ENCODE measurements around the gene PPME1. TPM values are rescaled to one million over a fixed set of nuclear protein-coding genes. Genes with fewer than 3 reads are reported as not detected.

The PPME1 gene
- total RNA-seq, 1 experiment from 2014 or later = 99.4 TPM

DNA sequence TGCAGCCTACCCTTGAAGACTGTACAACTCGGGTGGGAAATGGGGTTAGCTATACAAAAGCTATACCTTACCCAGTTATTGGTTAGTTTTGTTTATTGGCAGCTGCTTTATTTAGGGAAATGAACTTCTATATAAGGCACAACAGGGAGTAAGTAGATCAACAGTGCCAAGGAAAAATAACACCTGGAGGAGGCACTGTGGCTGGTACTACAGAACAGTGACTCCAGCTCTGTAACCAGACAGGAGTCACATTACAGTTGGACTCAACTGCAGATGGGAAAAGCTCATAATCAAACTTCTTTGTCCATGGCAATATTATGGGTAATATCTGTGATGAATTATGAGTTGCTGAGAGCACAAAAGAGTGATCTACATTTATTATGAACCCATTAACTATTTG, 126.4 kb downstream of the PPME1 start:
- Histone ChIP-seq H3K4me3 (ENCODE audit: low read depth in 2 of 2, low read length in 2 of 2) (no peak overlapping the region), H3K27ac (ENCODE audit: low read length) (no peak overlapping the region), H3K27me3 (ENCODE audit: control insufficient read depth, insufficient read depth, low read length) (peaks cover 2% of the 10 kb centered on the region; the same call in 1 of the 2 replicates), H3K4me1 (ENCODE audit: control insufficient read depth, insufficient read depth, low read length) (no peaks in the 10 kb centered on the region), H3K9me3 (ENCODE audit: control insufficient read depth, insufficient read depth, low read depth, low read length) (no peaks in the 10 kb centered on the region), H3K36me3 (ENCODE audit: control insufficient read depth, insufficient read depth, low read length) (no peaks in the 10 kb centered on the region)
- no peak for DNase-seq (ENCODE audit: low read depth, low spot score)
- ChIA-PET CTCF (interaction anchor here (1.3 kb wide), 1 partner anchor 152 kb away, joined by 12 read pairs; no protein-coding TSS in a partner anchor), POLR2A (no interaction called here)
- in situ Hi-C loops (cut with HindIII; ENCODE audit: low pct_unique_long_range_greater_than_20kb, low sequenced_read_pairs) = no loop called here
- intact Hi-C loops (cut with micrococcal nuclease; ENCODE audit: unreplicated experiment) = no loop called here
- ATAC-seq = 0 out of 2 replicates have a peak, but pooled peaks have one; percentile 56
- TF ChIP-seq POLR2AphosphoS5 (IDR thresholded peaks at IDR 0.05; ENCODE audit: low read depth, low read length) = no peak
- TF ChIP-seq, protein P1, sequence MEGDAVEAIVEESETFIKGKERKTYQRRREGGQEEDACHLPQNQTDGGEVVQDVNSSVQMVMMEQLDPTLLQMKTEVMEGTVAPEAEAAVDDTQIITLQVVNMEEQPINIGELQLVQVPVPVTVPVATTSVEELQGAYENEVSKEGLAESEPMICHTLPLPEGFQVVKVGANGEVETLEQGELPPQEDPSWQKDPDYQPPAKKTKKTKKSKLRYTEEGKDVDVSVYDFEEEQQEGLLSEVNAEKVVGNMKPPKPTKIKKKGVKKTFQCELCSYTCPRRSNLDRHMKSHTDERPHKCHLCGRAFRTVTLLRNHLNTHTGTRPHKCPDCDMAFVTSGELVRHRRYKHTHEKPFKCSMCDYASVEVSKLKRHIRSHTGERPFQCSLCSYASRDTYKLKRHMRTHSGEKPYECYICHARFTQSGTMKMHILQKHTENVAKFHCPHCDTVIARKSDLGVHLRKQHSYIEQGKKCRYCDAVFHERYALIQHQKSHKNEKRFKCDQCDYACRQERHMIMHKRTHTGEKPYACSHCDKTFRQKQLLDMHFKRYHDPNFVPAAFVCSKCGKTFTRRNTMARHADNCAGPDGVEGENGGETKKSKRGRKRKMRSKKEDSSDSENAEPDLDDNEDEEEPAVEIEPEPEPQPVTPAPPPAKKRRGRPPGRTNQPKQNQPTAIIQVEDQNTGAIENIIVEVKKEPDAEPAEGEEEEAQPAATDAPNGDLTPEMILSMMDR (IDR thresholded peaks at IDR 0.05) = no peak; the same call in 1 of the 2 replicates
- TF ChIP-seq, protein P2, sequence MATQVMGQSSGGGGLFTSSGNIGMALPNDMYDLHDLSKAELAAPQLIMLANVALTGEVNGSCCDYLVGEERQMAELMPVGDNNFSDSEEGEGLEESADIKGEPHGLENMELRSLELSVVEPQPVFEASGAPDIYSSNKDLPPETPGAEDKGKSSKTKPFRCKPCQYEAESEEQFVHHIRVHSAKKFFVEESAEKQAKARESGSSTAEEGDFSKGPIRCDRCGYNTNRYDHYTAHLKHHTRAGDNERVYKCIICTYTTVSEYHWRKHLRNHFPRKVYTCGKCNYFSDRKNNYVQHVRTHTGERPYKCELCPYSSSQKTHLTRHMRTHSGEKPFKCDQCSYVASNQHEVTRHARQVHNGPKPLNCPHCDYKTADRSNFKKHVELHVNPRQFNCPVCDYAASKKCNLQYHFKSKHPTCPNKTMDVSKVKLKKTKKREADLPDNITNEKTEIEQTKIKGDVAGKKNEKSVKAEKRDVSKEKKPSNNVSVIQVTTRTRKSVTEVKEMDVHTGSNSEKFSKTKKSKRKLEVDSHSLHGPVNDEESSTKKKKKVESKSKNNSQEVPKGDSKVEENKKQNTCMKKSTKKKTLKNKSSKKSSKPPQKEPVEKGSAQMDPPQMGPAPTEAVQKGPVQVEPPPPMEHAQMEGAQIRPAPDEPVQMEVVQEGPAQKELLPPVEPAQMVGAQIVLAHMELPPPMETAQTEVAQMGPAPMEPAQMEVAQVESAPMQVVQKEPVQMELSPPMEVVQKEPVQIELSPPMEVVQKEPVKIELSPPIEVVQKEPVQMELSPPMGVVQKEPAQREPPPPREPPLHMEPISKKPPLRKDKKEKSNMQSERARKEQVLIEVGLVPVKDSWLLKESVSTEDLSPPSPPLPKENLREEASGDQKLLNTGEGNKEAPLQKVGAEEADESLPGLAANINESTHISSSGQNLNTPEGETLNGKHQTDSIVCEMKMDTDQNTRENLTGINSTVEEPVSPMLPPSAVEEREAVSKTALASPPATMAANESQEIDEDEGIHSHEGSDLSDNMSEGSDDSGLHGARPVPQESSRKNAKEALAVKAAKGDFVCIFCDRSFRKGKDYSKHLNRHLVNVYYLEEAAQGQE (IDR thresholded peaks at IDR 0.05; ENCODE audit: insufficient read depth in 1 of 2, low read depth in 2 of 2, low read length in 1 of 2) = no peak
- TF ChIP-seq TCF7L2 (IDR thresholded peaks at IDR 0.05; ENCODE audit: low read depth, low read length) = no peak
- BruUV-seq (replicated peaks) = no TSS peak

DNA sequence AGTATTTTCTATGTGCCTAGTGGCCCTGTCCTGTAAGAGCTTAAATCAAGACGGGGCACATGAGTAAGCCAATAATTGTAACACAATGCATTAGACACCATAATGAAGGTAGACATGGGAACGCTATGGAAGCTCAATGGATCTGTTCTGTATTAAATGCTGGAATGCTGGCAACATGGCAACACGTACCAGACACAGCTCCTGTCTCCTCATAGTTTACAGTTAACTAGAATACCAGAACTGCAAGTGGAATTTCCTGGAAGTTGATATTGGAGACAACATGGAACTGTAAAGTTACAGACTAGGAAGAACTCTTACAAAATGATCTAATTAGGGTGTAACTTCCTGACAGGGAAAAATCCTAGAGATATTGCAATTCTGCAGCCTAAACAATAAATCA, 127.9 kb downstream of the PPME1 start:
- ChIA-PET POLR2A (interaction anchor here (0.6 kb wide), 2 partner anchors 22 to 388 kb away, joined by 3 read pairs; no protein-coding TSS in a partner anchor), CTCF (no interaction called here)
- BruUV-seq (replicated peaks) = no TSS peak
- peaks cover 2% of the 10 kb centered on the region; the same call in 1 of the 2 replicates for H3K27me3 ChIP-seq (ENCODE audit: control insufficient read depth, insufficient read depth, low read length)
- no peaks in the 10 kb centered on the region for H3K36me3 ChIP-seq (ENCODE audit: control insufficient read depth, insufficient read depth, low read length)
- DNase-seq (ENCODE audit: low read depth, low spot score) (no peak), ATAC-seq (no peak)
- no peak for TF ChIP-seq TCF7L2 (IDR thresholded peaks at IDR 0.05; ENCODE audit: low read depth, low read length)
- in situ Hi-C loops (cut with HindIII; ENCODE audit: low pct_unique_long_range_greater_than_20kb, low sequenced_read_pairs) (no loop called here), intact Hi-C loops (cut with micrococcal nuclease; ENCODE audit: unreplicated experiment) (no loop called here)
- H3K27ac ChIP-seq (ENCODE audit: low read length) = no peak overlapping the region
- no peaks in the 10 kb centered on the region for H3K4me1 ChIP-seq (ENCODE audit: control insufficient read depth, insufficient read depth, low read length)
- no peak overlapping the region for H3K4me3 ChIP-seq (ENCODE audit: low read depth in 2 of 2, low read length in 2 of 2)
- no peaks in the 10 kb centered on the region for H3K9me3 ChIP-seq (ENCODE audit: control insufficient read depth, insufficient read depth, low read depth, low read length)

Other genes with a start within 250 kb of the PPME1 start
- not detected for gene DNAJB13, start 220.3 kb upstream of the PPME1 start, total RNA-seq (2021; ENCODE audit: unreplicated experiment)
- 68.8 TPM for gene UCP2, start 188.4 kb upstream of the PPME1 start, total RNA-seq (2021; ENCODE audit: unreplicated experiment)
- 0.46 TPM for gene UCP3, start 162.2 kb upstream of the PPME1 start, total RNA-seq (2021; ENCODE audit: unreplicated experiment)
- gene C2CD3, start 287 bp upstream of the PPME1 start, total RNA-seq (2021; ENCODE audit: unreplicated experiment) = 51.8 TPM
- gene P4HA3, start 140.4 kb downstream of the PPME1 start, total RNA-seq (2021; ENCODE audit: unreplicated experiment) = 1.3 TPM
- 33.1 TPM for gene PGM2L1, start 227.1 kb downstream of the PPME1 start, total RNA-seq (2021; ENCODE audit: unreplicated experiment)